H9 (cell line): ENCODE results near the gene DUSP7. TPM values are rescaled to one million over a fixed set of nuclear protein-coding genes. Genes with fewer than 3 reads are reported as not detected.

Source experiments
- DNase-seq: peaks from one replicate; pipeline ENCODE4 v3.0.0-alpha.2; 2017
- H2AFZ ChIP-seq: one replicate; pipeline ENCODE4 v1.6.1; 2013; ENCODE audit warnings: mild to moderate bottlenecking, low read length, control low read depth, moderate library complexity
- H2AK5ac ChIP-seq: 2 replicates; pipeline ENCODE4 v1.6.1; 2013; ENCODE audit warnings: low read length, control low read depth, mixed read lengths; ENCODE audit not compliant: insufficient read length
- H2BK120ac ChIP-seq: one replicate; pipeline ENCODE4 v1.6.1; 2013; ENCODE audit warnings: low read depth, mild to moderate bottlenecking, low read length, control low read depth, inconsistent platforms; ENCODE audit not compliant: poor library complexity, severe bottlenecking
- H2BK12ac ChIP-seq: 2 replicates; pipeline ENCODE4 v1.6.1; 2013; ENCODE audit warnings: low read length, control low read depth, mixed read lengths, low read depth; ENCODE audit not compliant: insufficient read length
- H2BK15ac ChIP-seq: 2 replicates; pipeline ENCODE4 v1.6.1; 2013; ENCODE audit warnings: low read depth, low read length, control low read depth
- H2BK20ac ChIP-seq: one replicate; pipeline ENCODE4 v1.6.1; 2013; ENCODE audit warnings: low read depth, mild to moderate bottlenecking, low read length, control low read depth, inconsistent platforms; ENCODE audit not compliant: poor library complexity, severe bottlenecking
- H2BK5ac ChIP-seq: 2 replicates; pipeline ENCODE4 v1.6.1; 2013; ENCODE audit warnings: low read length, control low read depth, mixed read lengths; ENCODE audit not compliant: insufficient read length
- H3K14ac ChIP-seq: 2 replicates; pipeline ENCODE4 v1.6.1; 2013; ENCODE audit warnings: low read length, control low read depth; ENCODE audit not compliant: insufficient read depth
- H3K18ac ChIP-seq: 2 replicates; pipeline ENCODE4 v1.6.1; 2013; ENCODE audit warnings: low read depth, mild to moderate bottlenecking, mixed read lengths, low read length, control low read depth; ENCODE audit not compliant: insufficient read length
- H3K23ac ChIP-seq: 2 replicates; pipeline ENCODE4 v1.6.1; 2013; ENCODE audit warnings: low read length, control low read depth, mixed read lengths, low read depth; ENCODE audit not compliant: insufficient read length
- H3K23me2 ChIP-seq: 2 replicates; pipeline ENCODE4 v1.6.1; 2013; ENCODE audit warnings: low read depth, mild to moderate bottlenecking, mixed read lengths, low read length, control low read depth; ENCODE audit not compliant: insufficient read length, poor library complexity, severe bottlenecking
- H3K27ac ChIP-seq: 2 replicates; pipeline ENCODE4 v1.5.1; 2013; ENCODE audit warnings: low read length, control low read depth, mixed read lengths, low read depth; ENCODE audit not compliant: insufficient read length
- H3K27me3 ChIP-seq: 2 replicates; pipeline ENCODE4 v1.6.1; 2013; ENCODE audit warnings: low read length, control low read depth, inconsistent platforms; ENCODE audit not compliant: insufficient read depth
- H3K4ac ChIP-seq: 2 replicates; pipeline ENCODE4 v1.6.1; 2013; ENCODE audit warnings: low read depth, mild to moderate bottlenecking, control low read depth, inconsistent platforms, low read length, moderate library complexity
- H3K4me1 ChIP-seq: 2 replicates; pipeline ENCODE4 v1.6.1; 2013; ENCODE audit warnings: low read length, control low read depth, inconsistent platforms; ENCODE audit not compliant: insufficient read depth
- H3K4me2 ChIP-seq: 2 replicates; pipeline ENCODE4 v1.6.1; 2013; ENCODE audit warnings: low read length, control low read depth, mixed read lengths; ENCODE audit not compliant: insufficient read length, insufficient read depth
- H3K56ac ChIP-seq: 2 replicates; pipeline ENCODE4 v1.6.1; 2013; ENCODE audit warnings: low read depth, mild to moderate bottlenecking, mixed read lengths, low read length, control low read depth; ENCODE audit not compliant: insufficient read length
- H3K79me1 ChIP-seq: 2 replicates; pipeline ENCODE4 v1.6.1; 2013; ENCODE audit warnings: low read depth, mild to moderate bottlenecking, moderate library complexity, low read length, control low read depth, inconsistent platforms; ENCODE audit not compliant: insufficient read depth, poor library complexity, severe bottlenecking
- H3K79me2 ChIP-seq: 2 replicates; pipeline ENCODE4 v1.6.1; 2013; ENCODE audit warnings: low read length, control low read depth, inconsistent platforms; ENCODE audit not compliant: insufficient read depth
- H3K9ac ChIP-seq: 2 replicates; pipeline ENCODE4 v1.6.1; 2013; ENCODE audit warnings: low read length, control low read depth, mixed read lengths; ENCODE audit not compliant: insufficient read length; ENCODE audit errors: extremely low read depth
- H3K9me3 ChIP-seq: one replicate; pipeline ENCODE4 v1.6.1; 2013; ENCODE audit warnings: low read depth, low read length, inconsistent platforms; ENCODE audit not compliant: control insufficient read depth
- H3T11ph ChIP-seq: one replicate; pipeline ENCODE4 v1.6.1; 2013; ENCODE audit warnings: mild to moderate bottlenecking, low read length, control low read depth, inconsistent platforms
- H4K20me1 ChIP-seq: one replicate; pipeline ENCODE4 v1.6.1; 2013; ENCODE audit not compliant: control insufficient read depth, insufficient read length, insufficient read depth
- H4K5ac ChIP-seq: 2 replicates; pipeline ENCODE4 v1.6.1; 2013; ENCODE audit warnings: low read depth, mild to moderate bottlenecking, mixed read lengths, low read length, control low read depth; ENCODE audit not compliant: insufficient read length
- H4K8ac ChIP-seq: replicated peaks from 2 replicates; pipeline ENCODE4 v1.6.1; 2013; ENCODE audit warnings: low read length, control low read depth, mixed read lengths, low read depth; ENCODE audit not compliant: insufficient read length
- H4K91ac ChIP-seq: 2 replicates; pipeline ENCODE4 v1.6.1; 2013; ENCODE audit warnings: low read depth, mild to moderate bottlenecking, moderate library complexity, mixed read lengths, low read length, control low read depth; ENCODE audit not compliant: insufficient read length
- H3K27ac Mint-ChIP-seq, 3 experiments: 2 replicates in 2 of 3; 3 replicates in 1 of 3; pipeline ENCODE4 v1.8.0; 2020 to 2021; ENCODE audit warnings: mixed read lengths in 3 of 3, mild to moderate bottlenecking in 1 of 3, moderate library complexity in 1 of 3
- H3K27me3 Mint-ChIP-seq: 2 replicates; pipeline ENCODE4 v1.8.0; 2021; ENCODE audit warnings: low read depth, mild to moderate bottlenecking, moderate library complexity, mixed read lengths
- H3K36me3 Mint-ChIP-seq, 3 experiments: 2 replicates in 2 of 3; 3 replicates in 1 of 3; pipeline ENCODE4 v1.8.0; 2020 to 2021; ENCODE audit warnings: low read depth in 3 of 3, mixed read lengths in 3 of 3; ENCODE audit not compliant: insufficient read depth in 1 of 3
- H3K4me1 Mint-ChIP-seq, 2 experiments: 2 replicates each; pipeline ENCODE4 v1.8.0; 2020; ENCODE audit warnings: mixed read lengths in 2 of 2
- H3K4me3 Mint-ChIP-seq, 2 experiments: 2 replicates in 1 of 2; 3 replicates in 1 of 2; pipeline ENCODE4 v1.8.0; 2020 to 2021; ENCODE audit warnings: mild to moderate bottlenecking in 2 of 2, mixed read lengths in 2 of 2, moderate library complexity in 1 of 2
- H3K9me3 Mint-ChIP-seq, 2 experiments: 2 replicates in 1 of 2; 3 replicates in 1 of 2; pipeline ENCODE4 v1.8.0; 2020; ENCODE audit warnings: mild to moderate bottlenecking in 2 of 2, mixed read lengths in 2 of 2, moderate library complexity in 1 of 2
- CTCF ChIP-seq: fragments of 200-600 bp; sonication (generic); conservative IDR thresholded peaks from 3 replicates; pipeline ENCODE4 v1.8.0; 2021; ENCODE audit warnings: antibody characterized with exemption, mild to moderate bottlenecking
- WGBS: extraction: QIAGEN DNeasy Blood & Tissue Kit; methylation state at CpG from one replicate; pipeline ENCODE4 v1.1.7; 2013; ENCODE audit warnings: missing lambda C conversion rate, low lambda C conversion rate, mixed read lengths; ENCODE audit not compliant: insufficient read length; ENCODE audit errors: extremely low coverage; 5-methylcytosine and 5-hydroxymethylcytosine counted together
- total RNA-seq: library from RNA; stranded (reverse); gene quantifications from 2 replicates; pipeline ENCODE4 v1.2.1, GENCODE V29; 2021

The DUSP7 gene
- total RNA-seq, 1 experiment from 2014 or later = 24.0 TPM

GRCh38 chr3:52078781-52079560, 22.6 kb upstream of the DUSP7 start:
- H3K23me2 ChIP-seq = no peaks in the 10 kb centered on the region
- DNase-seq = no peak
- WGBS = no CpG with 5 or more reads among the region's 19 CpGs
- no peak overlapping the region for H4K8ac ChIP-seq
- H3T11ph ChIP-seq = no peak overlapping the region
- H3K9me3 ChIP-seq = no peaks in the 10 kb centered on the region
- H3K56ac ChIP-seq = no peak overlapping the region
- no peak overlapping the region for H4K5ac ChIP-seq
- H3K4me2 ChIP-seq = no peak overlapping the region
- H3K79me1 ChIP-seq = no peaks in the 10 kb centered on the region
- H2AFZ ChIP-seq = no peak overlapping the region
- no peak overlapping the region for H2BK20ac ChIP-seq
- H3K18ac ChIP-seq = no peak overlapping the region
- no peak for TF ChIP-seq CTCF
- Mint-ChIP-seq H3K27me3 (no peaks in the 10 kb centered on the region), H3K4me1 (no peaks in the 10 kb centered on the region), H3K4me3 (no peak overlapping the region; a peak in 1 of 5 replicates), H3K9me3 (no peaks in the 10 kb centered on the region), H3K27ac (peak overlapping the region in 1 of 3 experiments; percentile 55; a peak in 2 of 7 replicates), H3K36me3 (peaks cover 3 to 31% (median 13%) of the 10 kb centered on the region in 3 experiments; a peak in 5 of 7 replicates)
- H4K91ac ChIP-seq = no peak overlapping the region
- no peaks in the 10 kb centered on the region for H3K4me1 ChIP-seq
- H2AK5ac ChIP-seq = no peak overlapping the region
- H2BK15ac ChIP-seq = no peak overlapping the region
- H3K14ac ChIP-seq = no peak overlapping the region
- no peak overlapping the region for H2BK5ac ChIP-seq
- H3K27ac ChIP-seq = no peak overlapping the region
- no peaks in the 10 kb centered on the region for H3K27me3 ChIP-seq
- H4K20me1 ChIP-seq = no peaks in the 10 kb centered on the region
- no peak overlapping the region for H2BK12ac ChIP-seq
- H3K4ac ChIP-seq = no peak overlapping the region
- H2BK120ac ChIP-seq = no peak overlapping the region
- H3K23ac ChIP-seq = no peak overlapping the region
- H3K9ac ChIP-seq = no peak overlapping the region
- no peaks in the 10 kb centered on the region for H3K79me2 ChIP-seq
